Measurements from ENCODE around the gene TNFRSF18.
A peak's percentile ranks its signal among the peaks of the same experiment; 100 is the strongest.

TNFRSF18 gene

GRCh38 chr1:1199961-1200875 lies 6.2 kb downstream of the TNFRSF18 start:
- DNase-seq = no peak
- no peak overlapping the region for H3K4me3 ChIP-seq (ENCODE audit: low read depth, low read length)
- H3K27me3 ChIP-seq (ENCODE audit: insufficient read depth, low read depth, severe bottlenecking) = no peaks in the 10 kb centered on the region

GRCh38 chr1:1199141-1199960 lies 7.0 kb downstream of the TNFRSF18 start:
- H3K27ac ChIP-seq = no peak overlapping the region
- TF ChIP-seq CTCF (IDR thresholded peaks at IDR 0.05; ENCODE audit: low read depth, low read length) = no peak
- H3K27me3 ChIP-seq (ENCODE audit: insufficient read depth, low read depth, severe bottlenecking) = no peaks in the 10 kb centered on the region
- no peaks in the 10 kb centered on the region for H3K36me3 ChIP-seq
- no peak overlapping the region for H3K4me3 ChIP-seq (ENCODE audit: low read depth, low read length)
- DNase-seq = no peak
- peaks cover 7% of the 10 kb centered on the region for H3K9me3 ChIP-seq (ENCODE audit: severe bottlenecking)

More at GRCh38 chr1:1199961-1200875, 6.2 kb downstream of the TNFRSF18 start:
- no peak for TF ChIP-seq CTCF (IDR thresholded peaks at IDR 0.05; ENCODE audit: low read depth, low read length)
- Histone ChIP-seq H3K27ac (no peak overlapping the region), H3K36me3 (no peaks in the 10 kb centered on the region), H3K9me3 (ENCODE audit: severe bottlenecking) (no peaks in the 10 kb centered on the region)

GRCh38 chr1:1198423-1199140 lies 7.8 kb downstream of the TNFRSF18 start:
- no peak overlapping the region for H3K27ac ChIP-seq
- TF ChIP-seq CTCF (IDR thresholded peaks at IDR 0.05; ENCODE audit: low read depth, low read length) = no peak
- no peak overlapping the region for H3K4me3 ChIP-seq (ENCODE audit: low read depth, low read length)
- H3K36me3 ChIP-seq = no peaks in the 10 kb centered on the region
- H3K27me3 ChIP-seq (ENCODE audit: insufficient read depth, low read depth, severe bottlenecking) = no peaks in the 10 kb centered on the region
- peaks cover 9% of the 10 kb centered on the region for H3K9me3 ChIP-seq (ENCODE audit: severe bottlenecking)
- DNase-seq = no peak

GRCh38 chr1:1197551-1198422 lies 8.6 kb downstream of the TNFRSF18 start:
- no peak overlapping the region for H3K4me3 ChIP-seq (ENCODE audit: low read depth, low read length)
- H3K9me3 ChIP-seq (ENCODE audit: severe bottlenecking) = peaks cover 9% of the 10 kb centered on the region
- peak overlapping the region; percentile 44 for H3K27ac ChIP-seq
- H3K36me3 ChIP-seq = no peaks in the 10 kb centered on the region
- H3K27me3 ChIP-seq (ENCODE audit: insufficient read depth, low read depth, severe bottlenecking) = no peaks in the 10 kb centered on the region
- TF ChIP-seq CTCF (IDR thresholded peaks at IDR 0.05; ENCODE audit: low read depth, low read length) = no peak
- no peak for DNase-seq

- no peak for TF ChIP-seq CTCF (IDR thresholded peaks at IDR 0.05; ENCODE audit: low read depth, low read length)
- H3K27me3 ChIP-seq (ENCODE audit: insufficient read depth, low read depth, severe bottlenecking) = no peaks in the 10 kb centered on the region
Measured at GRCh38 chr1:1197188-1197500, 9.2 kb downstream of the TNFRSF18 start.

More at GRCh38 chr1:1197188-1197500, 9.2 kb downstream of the TNFRSF18 start:
- no peak for DNase-seq
- Histone ChIP-seq H3K9me3 (ENCODE audit: severe bottlenecking) (peaks cover 9% of the 10 kb centered on the region), H3K36me3 (no peaks in the 10 kb centered on the region), H3K4me3 (ENCODE audit: low read depth, low read length) (no peak overlapping the region), H3K27ac (peak overlapping the region; percentile 55)
